ENCODE data around the gene TANC1. TPM values are rescaled to one million over a fixed set of nuclear protein-coding genes. Genes with fewer than 3 reads are reported as not detected.

The TANC1 gene
- polyA plus RNA-seq, 2 donors: 18.1 to 21.4 TPM

GRCh38 chr2:158998551-158999248 is 30.3 kb downstream of the TANC1 start:
- Histone ChIP-seq H3K27me3 (ENCODE audit: control insufficient read depth in 1 of 2, insufficient read depth in 2 of 2, low read length in 2 of 2) (no peaks in the 10 kb centered on the region), H3K27ac (ENCODE audit: low read depth in 2 of 2, low read length in 1 of 2) (no peak overlapping the region), H3K4me1 (ENCODE audit: control insufficient read depth in 2 of 2, insufficient read depth in 2 of 2, low read length in 1 of 2) (peaks cover 4 to 15% of the 10 kb centered on the region in 2 donors), H3K36me3 (ENCODE audit: control insufficient read depth in 2 of 2, insufficient read depth in 2 of 2, low read length in 1 of 2) (peaks cover 0 to 6% of the 10 kb centered on the region in 2 donors), H3K9me3 (ENCODE audit: control insufficient read depth in 2 of 2, insufficient read depth in 1 of 2, low read depth in 1 of 2, low read length in 1 of 2) (no peaks in the 10 kb centered on the region), H3K4me3 (ENCODE audit: low read depth in 1 of 2, low read length in 2 of 2) (no peak overlapping the region)
- WGBS, 2 donors: 44 to 60% methylated on average over 6 of the region's 6 CpGs

- WGBS, 2 donors: 59 to 64% methylated on average over 4 of the region's 4 CpGs
- Histone ChIP-seq H3K27ac (ENCODE audit: low read depth in 2 of 2, low read length in 1 of 2) (no peak overlapping the region), H3K4me1 (ENCODE audit: control insufficient read depth in 2 of 2, insufficient read depth in 2 of 2, low read length in 1 of 2) (peaks cover 4 to 15% of the 10 kb centered on the region in 2 donors), H3K4me3 (ENCODE audit: low read depth in 1 of 2, low read length in 2 of 2) (no peak overlapping the region), H3K9me3 (ENCODE audit: control insufficient read depth in 2 of 2, insufficient read depth in 1 of 2, low read depth in 1 of 2, low read length in 1 of 2) (no peaks in the 10 kb centered on the region), H3K36me3 (ENCODE audit: control insufficient read depth in 2 of 2, insufficient read depth in 2 of 2, low read length in 1 of 2) (peaks cover 0 to 6% of the 10 kb centered on the region in 2 donors), H3K27me3 (ENCODE audit: control insufficient read depth in 1 of 2, insufficient read depth in 2 of 2, low read length in 2 of 2) (no peaks in the 10 kb centered on the region)
Observed at GRCh38 chr2:158999458-158999857, 31.0 kb downstream of the TANC1 start.

GRCh38 chr2:159000072-159000471 is 31.6 kb downstream of the TANC1 start:
- no peaks in the 10 kb centered on the region for H3K27me3 ChIP-seq (ENCODE audit: control insufficient read depth in 1 of 2, insufficient read depth in 2 of 2, low read length in 2 of 2)
- peaks cover 4 to 15% of the 10 kb centered on the region in 2 donors for H3K4me1 ChIP-seq (ENCODE audit: control insufficient read depth in 2 of 2, insufficient read depth in 2 of 2, low read length in 1 of 2)
- H3K27ac ChIP-seq (ENCODE audit: low read depth in 2 of 2, low read length in 1 of 2): no peak overlapping the region
- H3K9me3 ChIP-seq (ENCODE audit: control insufficient read depth in 2 of 2, insufficient read depth in 1 of 2, low read depth in 1 of 2, low read length in 1 of 2): no peaks in the 10 kb centered on the region
- H3K36me3 ChIP-seq (ENCODE audit: control insufficient read depth in 2 of 2, insufficient read depth in 2 of 2, low read length in 1 of 2): peaks cover 0 to 6% of the 10 kb centered on the region in 2 donors
- 92 to 93% methylated on average over 8 of the region's 8 CpGs for WGBS, 2 donors
- H3K4me3 ChIP-seq (ENCODE audit: low read depth in 1 of 2, low read length in 2 of 2): no peak overlapping the region

GRCh38 chr2:159002462-159003111 is 34.1 kb downstream of the TANC1 start:
- peaks cover 4 to 12% of the 10 kb centered on the region in 2 donors for H3K4me1 ChIP-seq (ENCODE audit: control insufficient read depth in 2 of 2, insufficient read depth in 2 of 2, low read length in 1 of 2)
- peaks cover 0 to 6% of the 10 kb centered on the region in 2 donors for H3K36me3 ChIP-seq (ENCODE audit: control insufficient read depth in 2 of 2, insufficient read depth in 2 of 2, low read length in 1 of 2)
- 52 to 60% methylated on average over 7 of the region's 7 CpGs for WGBS, 2 donors
- no peaks in the 10 kb centered on the region for H3K27me3 ChIP-seq (ENCODE audit: control insufficient read depth in 1 of 2, insufficient read depth in 2 of 2, low read length in 2 of 2)
- H3K27ac ChIP-seq (ENCODE audit: low read depth in 2 of 2, low read length in 1 of 2): no peak overlapping the region
- no peak overlapping the region for H3K4me3 ChIP-seq (ENCODE audit: low read depth in 1 of 2, low read length in 2 of 2)
- H3K9me3 ChIP-seq (ENCODE audit: control insufficient read depth in 2 of 2, insufficient read depth in 1 of 2, low read depth in 1 of 2, low read length in 1 of 2): no peaks in the 10 kb centered on the region

GRCh38 chr2:159003555-159003954 is 35.1 kb downstream of the TANC1 start:
- H3K36me3 ChIP-seq (ENCODE audit: control insufficient read depth in 2 of 2, insufficient read depth in 2 of 2, low read length in 1 of 2): peaks cover 0 to 6% of the 10 kb centered on the region in 2 donors
- WGBS, 2 donors: 92 to 94% methylated on average over 13 of the region's 13 CpGs

GRCh38 chr2:159004849-159005248 is 36.4 kb downstream of the TANC1 start:
- Histone ChIP-seq H3K27ac (ENCODE audit: low read depth in 2 of 2, low read length in 1 of 2) (no peak overlapping the region), H3K36me3 (ENCODE audit: control insufficient read depth in 2 of 2, insufficient read depth in 2 of 2, low read length in 1 of 2) (peaks cover 0 to 6% of the 10 kb centered on the region in 2 donors), H3K27me3 (ENCODE audit: control insufficient read depth in 1 of 2, insufficient read depth in 2 of 2, low read length in 2 of 2) (no peaks in the 10 kb centered on the region), H3K9me3 (ENCODE audit: control insufficient read depth in 2 of 2, insufficient read depth in 1 of 2, low read depth in 1 of 2, low read length in 1 of 2) (no peaks in the 10 kb centered on the region), H3K4me3 (ENCODE audit: low read depth in 1 of 2, low read length in 2 of 2) (no peak overlapping the region), H3K4me1 (ENCODE audit: control insufficient read depth in 2 of 2, insufficient read depth in 2 of 2, low read length in 1 of 2) (peaks cover 4 to 8% of the 10 kb centered on the region in 2 donors)
- WGBS, 2 donors: 95 to 98% methylated on average over 6 of the region's 6 CpGs

More at GRCh38 chr2:159003555-159003954, 35.1 kb downstream of the TANC1 start:
- H3K27ac ChIP-seq (ENCODE audit: low read depth in 2 of 2, low read length in 1 of 2): no peak overlapping the region
- H3K4me3 ChIP-seq (ENCODE audit: low read depth in 1 of 2, low read length in 2 of 2): no peak overlapping the region
- peaks cover 4 to 9% of the 10 kb centered on the region in 2 donors for H3K4me1 ChIP-seq (ENCODE audit: control insufficient read depth in 2 of 2, insufficient read depth in 2 of 2, low read length in 1 of 2)
- H3K9me3 ChIP-seq (ENCODE audit: control insufficient read depth in 2 of 2, insufficient read depth in 1 of 2, low read depth in 1 of 2, low read length in 1 of 2): no peaks in the 10 kb centered on the region
- H3K27me3 ChIP-seq (ENCODE audit: control insufficient read depth in 1 of 2, insufficient read depth in 2 of 2, low read length in 2 of 2): no peaks in the 10 kb centered on the region

GRCh38 chr2:159009940-159010339 is 41.5 kb downstream of the TANC1 start:
- Histone ChIP-seq H3K4me3 (ENCODE audit: low read depth in 1 of 2, low read length in 2 of 2) (no peak overlapping the region), H3K9me3 (ENCODE audit: control insufficient read depth in 2 of 2, insufficient read depth in 1 of 2, low read depth in 1 of 2, low read length in 1 of 2) (peaks cover 0 to 3% of the 10 kb centered on the region in 2 donors), H3K36me3 (ENCODE audit: control insufficient read depth in 2 of 2, insufficient read depth in 2 of 2, low read length in 1 of 2) (peaks cover 0 to 3% of the 10 kb centered on the region in 2 donors), H3K27ac (ENCODE audit: low read depth in 2 of 2, low read length in 1 of 2) (no peak overlapping the region), H3K27me3 (ENCODE audit: control insufficient read depth in 1 of 2, insufficient read depth in 2 of 2, low read length in 2 of 2) (no peaks in the 10 kb centered on the region), H3K4me1 (ENCODE audit: control insufficient read depth in 2 of 2, insufficient read depth in 2 of 2, low read length in 1 of 2) (peaks cover 0 to 2% of the 10 kb centered on the region in 2 donors)
- WGBS, 2 donors: 80 to 96% methylated on average over 1 of the region's 1 CpG

- H3K4me3 ChIP-seq (ENCODE audit: low read depth in 1 of 2, low read length in 2 of 2): no peak overlapping the region
- 34 to 45% methylated on average over 5 of the region's 5 CpGs for WGBS, 2 donors
- H3K27me3 ChIP-seq (ENCODE audit: control insufficient read depth in 1 of 2, insufficient read depth in 2 of 2, low read length in 2 of 2): no peaks in the 10 kb centered on the region
- H3K9me3 ChIP-seq (ENCODE audit: control insufficient read depth in 2 of 2, insufficient read depth in 1 of 2, low read depth in 1 of 2, low read length in 1 of 2): peaks cover 0 to 6% of the 10 kb centered on the region in 2 donors
- H3K27ac ChIP-seq (ENCODE audit: low read depth in 2 of 2, low read length in 1 of 2): no peak overlapping the region
- peaks cover 0 to 3% of the 10 kb centered on the region in 2 donors for H3K36me3 ChIP-seq (ENCODE audit: control insufficient read depth in 2 of 2, insufficient read depth in 2 of 2, low read length in 1 of 2)
- H3K4me1 ChIP-seq (ENCODE audit: control insufficient read depth in 2 of 2, insufficient read depth in 2 of 2, low read length in 1 of 2): peaks cover 2% of the 10 kb centered on the region in 2 donors
Observed at GRCh38 chr2:159010340-159010739, 41.9 kb downstream of the TANC1 start.

GRCh38 chr2:159010963-159011362 is 42.5 kb downstream of the TANC1 start:
- H3K4me1 ChIP-seq (ENCODE audit: control insufficient read depth in 2 of 2, insufficient read depth in 2 of 2, low read length in 1 of 2): peaks cover 2% of the 10 kb centered on the region in 2 donors
- H3K27me3 ChIP-seq (ENCODE audit: control insufficient read depth in 1 of 2, insufficient read depth in 2 of 2, low read length in 2 of 2): no peaks in the 10 kb centered on the region
- no peak overlapping the region for H3K4me3 ChIP-seq (ENCODE audit: low read depth in 1 of 2, low read length in 2 of 2)
- no peak overlapping the region for H3K27ac ChIP-seq (ENCODE audit: low read depth in 2 of 2, low read length in 1 of 2)
- peaks cover 0 to 6% of the 10 kb centered on the region in 2 donors for H3K9me3 ChIP-seq (ENCODE audit: control insufficient read depth in 2 of 2, insufficient read depth in 1 of 2, low read depth in 1 of 2, low read length in 1 of 2)
- peaks cover 0 to 3% of the 10 kb centered on the region in 2 donors for H3K36me3 ChIP-seq (ENCODE audit: control insufficient read depth in 2 of 2, insufficient read depth in 2 of 2, low read length in 1 of 2)

Data from esophagus (tissue), 2 donors.